Measurements from ENCODE around the gene TACC2. TPM values are rescaled to one million over a fixed set of nuclear protein-coding genes. Genes with fewer than 3 reads are reported as not detected.

The TACC2 gene
- total and polyA plus RNA-seq, 2 experiments from 2014 or later = 30.8 to 35.9 TPM

GRCh38 chr10:122295451-122295809 lies 306.5 kb downstream of the TACC2 start:
- H3K4me3 ChIP-seq = no peak overlapping the region
- no peak overlapping the region for H3K4me2 ChIP-seq
- Mint-ChIP-seq H3K9me3 (no peaks in the 10 kb centered on the region), H3K27ac (no peak overlapping the region), H3K4me1 (peaks cover 5% of the 10 kb centered on the region), H3K4me3 (no peak overlapping the region), H3K27me3 (ENCODE audit: insufficient read depth, low read depth, poor library complexity) (peaks cover 5% of the 10 kb centered on the region), H3K36me3 (ENCODE audit: low read depth) (no peaks in the 10 kb centered on the region)
- no peaks in the 10 kb centered on the region for H3K4me1 ChIP-seq (ENCODE audit: insufficient read depth)
- ATAC-seq (no peak), DNase-seq (ENCODE audit: low spot score) (no peak)
- no peaks in the 10 kb centered on the region for H3K27me3 ChIP-seq (ENCODE audit: insufficient read depth)
- TF ChIP-seq CTCF (conservative IDR thresholded peaks at IDR 0.05; ENCODE audit: low read depth in 2 of 2) (no peak), EZH2phosphoT487 (IDR thresholded peaks at IDR 0.05; ENCODE audit: unreplicated experiment) (no peak), STAT1 (IDR thresholded peaks at IDR 0.05; ENCODE audit: unreplicated experiment) (no peak), EZH2 (IDR thresholded peaks at IDR 0.05; ENCODE audit: low read depth, unreplicated experiment) (no peak), JUNB (IDR thresholded peaks at IDR 0.05; ENCODE audit: unreplicated experiment) (no peak), REST (IDR thresholded peaks at IDR 0.05; ENCODE audit: unreplicated experiment) (no peak)
- no peaks in the 10 kb centered on the region for H3F3A ChIP-seq (replicated peaks; ENCODE audit: low read depth)
- no peaks in the 10 kb centered on the region for H3K79me2 ChIP-seq (replicated peaks; ENCODE audit: insufficient read depth)
- no peak overlapping the region for H2AFZ ChIP-seq
- no peaks in the 10 kb centered on the region for H3K9me2 ChIP-seq (ENCODE audit: insufficient read depth)
- H4K20me1 ChIP-seq (replicated peaks; ENCODE audit: insufficient read depth) = no peaks in the 10 kb centered on the region
- no peaks in the 10 kb centered on the region for H3K36me3 ChIP-seq (ENCODE audit: insufficient read depth)
- H3K27ac ChIP-seq (ENCODE audit: low read depth) = no peak overlapping the region

GRCh38 chr10:122296363-122297120 lies 307.6 kb downstream of the TACC2 start:
- ATAC-seq (no peak), DNase-seq (ENCODE audit: low spot score) (no peak)
- H3K9me3 Mint-ChIP-seq = no peaks in the 10 kb centered on the region
- H3K27ac Mint-ChIP-seq = no peak overlapping the region
- H3K9me2 ChIP-seq (ENCODE audit: insufficient read depth) = no peaks in the 10 kb centered on the region
- H3F3A ChIP-seq (replicated peaks; ENCODE audit: low read depth) = no peaks in the 10 kb centered on the region
- TF ChIP-seq ETS1 (IDR thresholded peaks at IDR 0.05) (no peak), EZH2 (IDR thresholded peaks at IDR 0.05; ENCODE audit: low read depth, unreplicated experiment) (no peak), REST (IDR thresholded peaks at IDR 0.05; ENCODE audit: unreplicated experiment) (no peak), EZH2phosphoT487 (IDR thresholded peaks at IDR 0.05; ENCODE audit: unreplicated experiment) (no peak), JUNB (IDR thresholded peaks at IDR 0.05; ENCODE audit: unreplicated experiment) (no peak), STAT1 (IDR thresholded peaks at IDR 0.05; ENCODE audit: unreplicated experiment) (no peak), ZNF114 (CRISPR knock-in tag; IDR thresholded peaks at IDR 0.05) (no peak)
- no peak overlapping the region for H3K4me3 ChIP-seq
- no peaks in the 10 kb centered on the region for H3K36me3 ChIP-seq (ENCODE audit: insufficient read depth)
- peaks cover 5% of the 10 kb centered on the region for H3K27me3 Mint-ChIP-seq (ENCODE audit: insufficient read depth, low read depth, poor library complexity)
- no peak overlapping the region for H2AFZ ChIP-seq
- no peak overlapping the region for H3K4me3 Mint-ChIP-seq
- no peak overlapping the region for H3K27ac ChIP-seq (ENCODE audit: low read depth)
- H3K4me1 ChIP-seq (ENCODE audit: insufficient read depth) = no peaks in the 10 kb centered on the region
- H3K4me1 Mint-ChIP-seq = peaks cover 5% of the 10 kb centered on the region
- no peaks in the 10 kb centered on the region for H4K20me1 ChIP-seq (replicated peaks; ENCODE audit: insufficient read depth)
- H3K27me3 ChIP-seq (ENCODE audit: insufficient read depth) = no peaks in the 10 kb centered on the region
- no peak overlapping the region for H3K4me2 ChIP-seq
- no peaks in the 10 kb centered on the region for H3K36me3 Mint-ChIP-seq (ENCODE audit: low read depth)
- H3K79me2 ChIP-seq (replicated peaks; ENCODE audit: insufficient read depth) = no peaks in the 10 kb centered on the region
